ENCODE measurements around the gene C1orf74. TPM values are rescaled to one million over a fixed set of nuclear protein-coding genes. Genes with fewer than 3 reads are reported as not detected.

The C1orf74 gene
- total RNA-seq, 1 experiment from 2014 or later = 4.6 TPM

GRCh38 chr1:209789245-209789644, 4.9 kb upstream of the C1orf74 start:
- Mint-ChIP-seq H3K4me1 (peaks cover 6% of the 10 kb centered on the region; the same call in 1 of the 2 replicates), H3K4me3 (no peak overlapping the region), H3K27me3 (ENCODE audit: low read depth) (peaks cover 6% of the 10 kb centered on the region), H3K27ac (no peak overlapping the region), H3K9me3 (peaks cover 13% of the 10 kb centered on the region), H3K36me3 (peaks cover 41% of the 10 kb centered on the region)
- POLR2A ChIA-PET = no interaction called here
- DNase-seq (ENCODE audit: low spot score) = no peak
- CTCF ChIA-PET = no interaction called here
- TF ChIP-seq ZNF281 (CRISPR knock-in tag; IDR thresholded peaks at IDR 0.05) = no peak
- no peak for ATAC-seq

- Mint-ChIP-seq H3K36me3 (peaks cover 29% of the 10 kb centered on the region), H3K4me3 (no peak overlapping the region), H3K9me3 (peaks cover 7% of the 10 kb centered on the region), H3K27ac (no peak overlapping the region), H3K27me3 (ENCODE audit: low read depth) (peaks cover 6% of the 10 kb centered on the region), H3K4me1 (peaks cover 15% of the 10 kb centered on the region; the same call in 1 of the 2 replicates)
- TF ChIP-seq TEAD4 (CRISPR knock-in tag; IDR thresholded peaks at IDR 0.05) (no peak), OVOL2 (CRISPR knock-in tag; IDR thresholded peaks at IDR 0.05; ENCODE audit: borderline replicate concordance) (no peak), HMGA2 (CRISPR knock-in tag; IDR thresholded peaks at IDR 0.05) (no peak), NFE2L1 (CRISPR knock-in tag; IDR thresholded peaks at IDR 0.05) (no peak), AR (CRISPR knock-in tag; IDR thresholded peaks at IDR 0.05) (no peak), CREM (CRISPR knock-in tag; IDR thresholded peaks at IDR 0.05) (no peak), FOXK1 (CRISPR knock-in tag; IDR thresholded peaks at IDR 0.05) (no peak), TEAD1 (CRISPR knock-in tag; IDR thresholded peaks at IDR 0.05) (no peak), E2F4 (CRISPR knock-in tag; IDR thresholded peaks at IDR 0.05; ENCODE audit: borderline replicate concordance, low read depth) (no peak), CDX4 (CRISPR knock-in tag; IDR thresholded peaks at IDR 0.05; ENCODE audit: borderline replicate concordance) (no peak), ATF2 (CRISPR knock-in tag; IDR thresholded peaks at IDR 0.05; ENCODE audit: borderline replicate concordance, low read depth) (no peak), KAT7 (CRISPR knock-in tag; IDR thresholded peaks at IDR 0.05; ENCODE audit: borderline replicate concordance) (no peak), ZNF263 (CRISPR knock-in tag; IDR thresholded peaks at IDR 0.05; ENCODE audit: low read depth) (no peak), MYBL2 (CRISPR knock-in tag; IDR thresholded peaks at IDR 0.05) (no peak), ATF6 (CRISPR knock-in tag; IDR thresholded peaks at IDR 0.05) (no peak), E2F1 (CRISPR knock-in tag; IDR thresholded peaks at IDR 0.05) (no peak), FOXP4 (CRISPR knock-in tag; IDR thresholded peaks at IDR 0.05) (no peak), GRHL2 (CRISPR knock-in tag; IDR thresholded peaks at IDR 0.05; ENCODE audit: insufficient replicate concordance, severe bottlenecking) (no peak)
- no peak for ATAC-seq
- DNase-seq (ENCODE audit: low spot score) = no peak
- ChIA-PET CTCF (no interaction called here), POLR2A (no interaction called here)
Measured at GRCh38 chr1:209787551-209787950, 3.2 kb upstream of the C1orf74 start.

All from WTC11 (cell line).